HepG2 (cell line): ENCODE data around the gene ARIH2. TPM values are rescaled to one million over a fixed set of nuclear protein-coding genes. Genes with fewer than 3 reads are reported as not detected.
A peak's percentile ranks its signal among the peaks of the same experiment; 100 is the strongest.

ENCODE experiments used
- ATF1 ChIP-seq: IDR thresholded peaks from 2 replicates; pipeline ENCODE4 v1.6.1; 2016; ENCODE audit warnings: mild to moderate bottlenecking, control low read depth
- BRD4 ChIP-seq: sonication (generic); formaldehyde crosslinking; IDR thresholded peaks from 2 replicates; pipeline ENCODE4 v1.4.0; 2020; ENCODE audit warnings: missing genetic modification reagents
- CHCHD3 ChIP-seq: sonication (generic); formaldehyde crosslinking; IDR thresholded peaks from 2 replicates; pipeline ENCODE4 v1.8.0; 2022; ENCODE audit warnings: mild to moderate bottlenecking, missing genetic modification reagents, moderate library complexity
- GATAD1 ChIP-seq: IDR thresholded peaks from 2 replicates; pipeline ENCODE4 v1.6.1; 2016; ENCODE audit warnings: missing genetic modification reagents, missing compliant biosample characterization
- JARID2 ChIP-seq: sonication (generic); formaldehyde crosslinking; IDR thresholded peaks from 2 replicates; pipeline ENCODE4 v1.8.1; 2023; ENCODE audit warnings: missing genetic modification reagents, inconsistent platforms; ENCODE audit not compliant: insufficient replicate concordance
- MAF1 ChIP-seq: sonication (generic); formaldehyde crosslinking; IDR thresholded peaks from 2 replicates; pipeline ENCODE4 v1.5.0; 2020; ENCODE audit warnings: missing genetic modification reagents, borderline replicate concordance
- MATR3 ChIP-seq: sonication (generic); formaldehyde crosslinking; IDR thresholded peaks from 2 replicates; pipeline ENCODE4 v1.4.0; 2020; ENCODE audit warnings: missing genetic modification reagents
- MED1 ChIP-seq: sonication (generic); formaldehyde crosslinking; IDR thresholded peaks from 2 replicates; pipeline ENCODE4 v1.4.0; 2020; ENCODE audit warnings: missing genetic modification reagents
- MIXL1 ChIP-seq: IDR thresholded peaks from 2 replicates; pipeline ENCODE4 v1.6.1; 2016
- NR2F1 ChIP-seq, 2 experiments: fragments of 450-650 bp in 1 of 2; formaldehyde crosslinking in 1 of 2; IDR thresholded peaks; 2 replicates each; pipeline versions ENCODE4 v1.5.0 to v1.6.1; 2016 to 2020; ENCODE audit warnings: mild to moderate bottlenecking in 1 of 2, missing compliant biosample characterization in 1 of 2, missing genetic modification reagents in 1 of 2, moderate library complexity in 1 of 2
- RFXAP ChIP-seq: sonication (generic); formaldehyde crosslinking; IDR thresholded peaks from 2 replicates; pipeline ENCODE4 v1.4.0; 2020; ENCODE audit warnings: missing genetic modification reagents, borderline replicate concordance
- SCMH1 ChIP-seq: sonication (generic); formaldehyde crosslinking; IDR thresholded peaks from 2 replicates; pipeline ENCODE4 v1.9.0; 2021; ENCODE audit warnings: missing genetic modification reagents, mild to moderate bottlenecking, borderline replicate concordance
- SUZ12 ChIP-seq: fragments of 150-350 bp; IDR thresholded peaks from 2 replicates; pipeline ENCODE4 v1.6.1; 2014; ENCODE audit warnings: low read depth, low read length
- ZBTB21 ChIP-seq: sonication (generic); formaldehyde crosslinking; IDR thresholded peaks from 2 replicates; pipeline ENCODE4 v1.4.0; 2020; ENCODE audit warnings: missing genetic modification reagents
- ZBTB38 ChIP-seq: sonication (generic); formaldehyde crosslinking; IDR thresholded peaks from 2 replicates; pipeline ENCODE4 v1.5.1; 2020; ENCODE audit warnings: mild to moderate bottlenecking, missing genetic modification reagents
- ZFP1 ChIP-seq: IDR thresholded peaks from 2 replicates; pipeline ENCODE4 v1.6.1; 2016
- ZFP90 ChIP-seq: sonication (generic); formaldehyde crosslinking; IDR thresholded peaks from 2 replicates; pipeline ENCODE4 v1.8.0; 2022; ENCODE audit warnings: missing genetic modification reagents, mild to moderate bottlenecking, inconsistent platforms, borderline replicate concordance
- ZNF136 ChIP-seq: sonication (generic); formaldehyde crosslinking; IDR thresholded peaks from 2 replicates; pipeline ENCODE4 v1.8.1; 2022; ENCODE audit warnings: low read depth, mild to moderate bottlenecking, moderate library complexity, missing genetic modification reagents
- ZNF143 ChIP-seq: sonication (generic); formaldehyde crosslinking; IDR thresholded peaks from 2 replicates; pipeline ENCODE4 v1.4.0; 2020; ENCODE audit warnings: missing genetic modification reagents
- ZNF329 ChIP-seq: sonication (generic); formaldehyde crosslinking; IDR thresholded peaks from 2 replicates; pipeline ENCODE4 v1.9.0; 2021; ENCODE audit warnings: low read depth, mild to moderate bottlenecking, missing genetic modification reagents
- ZNF496 ChIP-seq: sonication (generic); formaldehyde crosslinking; IDR thresholded peaks from 2 replicates; pipeline ENCODE4 v1.8.1; 2023; ENCODE audit warnings: mild to moderate bottlenecking, moderate library complexity, missing genetic modification reagents; ENCODE audit not compliant: insufficient replicate concordance
- ZNF615 ChIP-seq: sonication (generic); formaldehyde crosslinking; IDR thresholded peaks from 2 replicates; pipeline ENCODE4 v1.5.0; 2020; ENCODE audit warnings: mild to moderate bottlenecking, missing genetic modification reagents, borderline replicate concordance
- ZNF709 ChIP-seq: sonication (generic); formaldehyde crosslinking; IDR thresholded peaks from 2 replicates; pipeline ENCODE4 v1.5.0; 2020; ENCODE audit warnings: mild to moderate bottlenecking, missing genetic modification reagents
- polyA plus RNA-seq, 8 experiments: library from polyadenylated mRNA; depleted of rRNA in 3 of 8; stranded (reverse) in 7 of 8; unstranded in 1 of 8; fragments of >200 nt; fragmentation: Illumina TruSeq in 4 of 8; extraction: Trizol in 4 of 8; gene quantifications; 2 replicates each; pipeline versions ENCODE4 v1.2.1 to v1.2.3, GENCODE V29; 2011 to 2016; ENCODE audit warnings: low read depth in 4 of 8, missing spikeins in 1 of 8, mixed read lengths in 1 of 8; ENCODE audit not compliant: insufficient read depth in 1 of 8
- total RNA-seq, 5 experiments: library from RNA; depleted of rRNA; stranded (reverse); fragments of >200 nt; fragmentation: Illumina TruSeq; extraction: Trizol; gene quantifications; 2 replicates each; pipeline ENCODE4 v1.2.3, GENCODE V29; 2016; ENCODE audit warnings: low read depth in 1 of 5
- TF ChIP-seq, protein P1 (sequence below): sonication (generic); formaldehyde crosslinking; IDR thresholded peaks from 2 replicates; pipeline ENCODE4 v1.4.0; 2020; ENCODE audit warnings: mild to moderate bottlenecking, low read depth, missing genetic modification reagents

The ARIH2 gene
- total and polyA plus RNA-seq, 2 of the 13 experiments (the other 11 are each of a cell fraction or from before 2014, with no cell fraction given): 64.8 to 83.3 TPM

DNA sequence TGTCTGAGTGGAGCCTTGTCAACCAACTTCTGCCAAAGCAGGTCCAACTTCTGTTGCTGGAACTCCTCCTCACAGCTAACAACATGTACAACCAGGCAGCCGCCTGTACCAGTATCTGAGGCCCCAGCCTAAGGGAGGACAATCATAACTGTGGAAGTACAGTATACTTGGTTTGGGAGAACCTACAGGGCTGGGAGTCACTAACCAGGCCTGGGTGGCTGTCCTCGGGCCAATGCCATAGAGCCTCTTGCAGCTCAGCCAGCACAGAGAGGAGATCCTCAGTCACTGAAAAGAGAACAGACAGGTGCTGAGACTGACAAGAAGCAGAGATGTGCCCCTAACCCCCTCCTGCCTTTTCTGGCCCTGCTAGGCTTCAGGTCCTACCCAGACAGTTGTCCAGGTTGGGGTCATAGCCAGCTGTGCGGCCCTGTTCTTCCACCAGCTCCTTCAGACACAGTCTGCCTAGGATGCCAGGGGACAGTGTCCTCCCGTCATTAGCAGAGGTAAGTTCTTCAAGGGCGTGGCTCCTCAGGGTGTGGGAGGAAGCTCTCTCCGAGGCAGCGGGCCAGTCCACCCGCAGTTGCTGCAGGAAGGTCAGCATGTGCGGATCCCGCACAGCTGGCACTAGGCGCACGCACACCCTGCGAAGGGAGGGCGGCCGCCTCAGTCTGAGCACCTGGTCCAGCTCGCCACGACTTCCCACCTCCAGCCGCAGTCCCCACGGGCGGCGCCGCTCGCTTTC is 98.8 kb downstream of the ARIH2 start (continued):
- TF ChIP-seq NR2F1 (CRISPR knock-in tag; IDR thresholded peaks at IDR 0.05) (no peak), MIXL1 (CRISPR knock-in tag) (no peak), ZNF709 (CRISPR knock-in tag) (no peak), RFXAP (CRISPR knock-in tag) (no peak), SUZ12 (no peak), ATF1 (CRISPR knock-in tag) (no peak), ZBTB38 (CRISPR knock-in tag) (no peak), BRD4 (0 out of 2 replicates have a peak, but pooled peaks have one; percentile 29), ZBTB21 (CRISPR knock-in tag) (no peak), JARID2 (no peak), MATR3 (CRISPR knock-in tag) (no peak), ZNF329 (CRISPR knock-in tag) (no peak; the same call in 1 of the 2 replicates), ZNF496 (CRISPR knock-in tag) (no peak), ZNF615 (CRISPR knock-in tag) (no peak), ZFP1 (CRISPR knock-in tag) (no peak), MAF1 (CRISPR knock-in tag) (no peak), GATAD1 (CRISPR knock-in tag) (no peak), CHCHD3 (no peak), SCMH1 (CRISPR knock-in tag) (no peak), ZFP90 (CRISPR knock-in tag) (0 out of 2 replicates have a peak, but pooled peaks have one; percentile 10), MED1 (CRISPR knock-in tag) (0 out of 2 replicates have a peak, but pooled peaks have one; percentile 17), ZNF136 (CRISPR knock-in tag) (no peak), ZNF143 (CRISPR knock-in tag) (0 out of 2 replicates have a peak, but pooled peaks have one; percentile 16)
- TF ChIP-seq, protein P1, sequence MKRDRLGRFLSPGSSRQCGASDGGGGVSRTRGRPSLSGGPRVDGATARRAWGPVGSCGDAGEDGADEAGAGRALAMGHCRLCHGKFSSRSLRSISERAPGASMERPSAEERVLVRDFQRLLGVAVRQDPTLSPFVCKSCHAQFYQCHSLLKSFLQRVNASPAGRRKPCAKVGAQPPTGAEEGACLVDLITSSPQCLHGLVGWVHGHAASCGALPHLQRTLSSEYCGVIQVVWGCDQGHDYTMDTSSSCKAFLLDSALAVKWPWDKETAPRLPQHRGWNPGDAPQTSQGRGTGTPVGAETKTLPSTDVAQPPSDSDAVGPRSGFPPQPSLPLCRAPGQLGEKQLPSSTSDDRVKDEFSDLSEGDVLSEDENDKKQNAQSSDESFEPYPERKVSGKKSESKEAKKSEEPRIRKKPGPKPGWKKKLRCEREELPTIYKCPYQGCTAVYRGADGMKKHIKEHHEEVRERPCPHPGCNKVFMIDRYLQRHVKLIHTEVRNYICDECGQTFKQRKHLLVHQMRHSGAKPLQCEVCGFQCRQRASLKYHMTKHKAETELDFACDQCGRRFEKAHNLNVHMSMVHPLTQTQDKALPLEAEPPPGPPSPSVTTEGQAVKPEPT (CRISPR knock-in tag): no peak
